B cell (primary cell): ENCODE results near the gene MAP3K6. TPM values are rescaled to one million over a fixed set of nuclear protein-coding genes. Genes with fewer than 3 reads are reported as not detected.

Experiments
- ATAC-seq: fragments of 200-7000 bp; cut with Tn5 transposase; one replicate; pipeline ENCODE4 v1.10.0; 2021; ENCODE audit warnings: low read depth, mild to moderate bottlenecking, moderate number of reproducible peaks, moderate library complexity
- CTCF ChIA-PET: fragments of 350-600 bp; sonication (Branson Sonifier 250); formaldehyde crosslinking; loops from one replicate; lab custom pipeline; 2021; ENCODE audit warnings: antibody characterized with exemption, inconsistent platforms; lab: Charles Lee
- POLR2A ChIA-PET: fragments of 350-600 bp; sonication (Branson Sonifier 250); formaldehyde crosslinking; loops from one replicate; lab custom pipeline; 2021; ENCODE audit warnings: antibody characterized with exemption; lab: Charles Lee
- DNase-seq: peaks from one replicate; pipeline ENCODE4 v3.0.0; 2013
- H2AFZ ChIP-seq: 2 replicates; pipeline ENCODE4 v1.6.1; 2012; ENCODE audit warnings: mild to moderate bottlenecking, low read depth, low read length; ENCODE audit not compliant: insufficient read depth, poor library complexity, severe bottlenecking
- H3K27ac ChIP-seq, 2 donors: 1 replicate in 1 of 2; 2 replicates in 1 of 2; pipeline ENCODE4 v1.5.1; 2012 to 2013; ENCODE audit warnings: low read length in 2 of 2, mild to moderate bottlenecking in 2 of 2, moderate library complexity in 1 of 2
- H3K27me3 ChIP-seq, 4 experiments: fragments of 200-600 bp in 1 of 4; sonication (generic) in 1 of 4; replicated peaks in 1 of 4; 1 replicate in 2 of 4; 2 replicates in 2 of 4; pipeline versions ENCODE4 v1.6.1 to v1.7.0; 2013 to 2016; ENCODE audit warnings: low read length in 3 of 4, mild to moderate bottlenecking in 2 of 4, mixed read lengths in 1 of 4, moderate library complexity in 1 of 4; ENCODE audit not compliant: insufficient read depth in 4 of 4, control insufficient read depth in 3 of 4; ENCODE audit errors: control extremely low read depth in 1 of 4
- H3K36me3 ChIP-seq, 2 experiments: replicated peaks in 1 of 2; 1 replicate in 1 of 2; 2 replicates in 1 of 2; pipeline versions ENCODE4 v1.6.1 to v1.7.1; 2013; ENCODE audit warnings: low read length in 1 of 2; ENCODE audit not compliant: insufficient read depth in 2 of 2, control insufficient read depth in 1 of 2; ENCODE audit errors: control extremely low read depth in 1 of 2, extremely low read depth in 1 of 2
- H3K4me1 ChIP-seq, 2 donors: fragments of 200-600 bp in 1 of 2; sonication (generic) in 1 of 2; 1 replicate in 1 of 2; 2 replicates in 1 of 2; pipeline versions ENCODE4 v1.5.1 to v1.6.1; 2013 to 2017; ENCODE audit warnings: low read length in 2 of 2; ENCODE audit not compliant: control insufficient read depth in 2 of 2, insufficient read depth in 2 of 2
- H3K4me2 ChIP-seq: replicated peaks from 2 replicates; pipeline ENCODE3; 2012; ENCODE audit warnings: mild to moderate bottlenecking, low read depth, low read length; ENCODE audit not compliant: poor library complexity, severe bottlenecking
- H3K4me3 ChIP-seq, 5 experiments: fragments of 200-600 bp in 1 of 5; sonication (generic) in 1 of 5; 1 replicate in 3 of 5; 2 replicates in 2 of 5; pipeline versions ENCODE4 v1.5.1 to v1.7.0; 2011 to 2016; ENCODE audit warnings: low read length in 4 of 5, mild to moderate bottlenecking in 4 of 5, low read depth in 2 of 5, control low read depth in 1 of 5, moderate library complexity in 1 of 5; ENCODE audit not compliant: insufficient read depth in 1 of 5; ENCODE audit errors: control extremely low read depth in 1 of 5, extremely low read depth in 1 of 5
- H3K79me2 ChIP-seq: fragments of 200-600 bp; sonication (generic); one replicate; pipeline ENCODE4 v1.6.0; 2016; ENCODE audit warnings: low read length; ENCODE audit not compliant: control insufficient read depth, insufficient read depth
- H3K9ac ChIP-seq: fragments of 200-600 bp; sonication (generic); 2 replicates; pipeline ENCODE4 v1.6.1; 2017; ENCODE audit warnings: mild to moderate bottlenecking, low read length, moderate library complexity
- H3K9me3 ChIP-seq, 3 donors: one replicate each; pipeline versions ENCODE4 v1.6.1 to v1.7.1; 2013; ENCODE audit warnings: low read length in 2 of 3; ENCODE audit not compliant: control insufficient read depth in 2 of 3, insufficient read depth in 1 of 3; ENCODE audit errors: control extremely low read depth in 1 of 3
- H4K20me1 ChIP-seq: 2 replicates; pipeline ENCODE4 v1.6.0; 2012; ENCODE audit warnings: mild to moderate bottlenecking, low read length; ENCODE audit not compliant: insufficient read depth, control insufficient read depth, poor library complexity, severe bottlenecking
- H3K27ac Mint-ChIP-seq: one replicate; pipeline ENCODE4 v1.8.0; 2021; ENCODE audit warnings: mixed read lengths
- H3K27me3 Mint-ChIP-seq: one replicate; pipeline ENCODE4 v1.8.0; 2021; ENCODE audit warnings: mixed read lengths
- H3K4me1 Mint-ChIP-seq: one replicate; pipeline ENCODE4 v1.8.0; 2021; ENCODE audit warnings: mixed read lengths
- H3K4me3 Mint-ChIP-seq: one replicate; pipeline ENCODE4 v1.8.0; 2021; ENCODE audit warnings: mixed read lengths
- H3K9me3 Mint-ChIP-seq: one replicate; pipeline ENCODE4 v1.8.0; 2022; ENCODE audit warnings: mixed read lengths; ENCODE audit not compliant: insufficient read depth
- EZH2 ChIP-seq: IDR thresholded peaks from 2 replicates; pipeline ENCODE4 v1.6.1; 2012; ENCODE audit warnings: borderline replicate concordance, low read depth, mild to moderate bottlenecking, moderate library complexity, low read length; ENCODE audit not compliant: insufficient read depth, poor library complexity, severe bottlenecking
- WGBS: methylation state at CpG from one replicate; pipeline ENCODE4 v1.1.5; 2013; ENCODE audit warnings: missing lambda C conversion rate; ENCODE audit not compliant: insufficient coverage; 5-methylcytosine and 5-hydroxymethylcytosine counted together
- intact Hi-C: fragments of 100-400 bp; cut with micrococcal nuclease; formaldehyde crosslinking; loops from one replicate; pipeline ENCODE4 v1.10.0; 2022
- polyA plus RNA-seq: library from polyadenylated mRNA; depleted of rRNA; stranded (reverse); fragments of >200 nt; gene quantifications from 2 replicates; pipeline ENCODE4 v1.2.3, GENCODE V29; 2012
- total RNA-seq, 2 donors: library from RNA; stranded (reverse); fragments of 120-200 nt in 1 of 2; gene quantifications; 1 replicate in 1 of 2; 2 replicates in 1 of 2; pipeline versions ENCODE4 v1.2.3 to v1.2.4, GENCODE V29; 2013 to 2022
- TF ChIP-seq, protein P1 (sequence below): fragments of 200-600 bp; IDR thresholded peaks from one replicate; pipeline ENCODE4 v1.8.0; 2022; ENCODE audit warnings: antibody characterized with exemption, mild to moderate bottlenecking

MAP3K6 gene
- total and polyA plus RNA-seq, 2 donors (not counting 1 experiment from before 2014, with no cell fraction given), result 9.4 to 11.0 TPM

GRCh38 chr1:27368869-27369582 is 2.3 kb upstream of the MAP3K6 start:
- no peaks in the 10 kb centered on the region for H3K27me3 ChIP-seq
- H3K4me1 Mint-ChIP-seq, result peaks cover 61% of the 10 kb centered on the region
- H3K4me1 ChIP-seq, result peaks cover 37 to 64% of the 10 kb centered on the region in 2 donors

More at GRCh38 chr1:27368869-27369582, 2.3 kb upstream of the MAP3K6 start:
- peak overlapping the region; percentile 60 for H3K4me3 Mint-ChIP-seq
- H3K9me3 ChIP-seq, result no peaks in the 10 kb centered on the region
- intact Hi-C loops, result loop anchor here (2.0 to 5.0 kb wide), 2 partner anchors 20 to 47 kb away; partner anchors contain the start of gene TMEM222
- no peaks in the 10 kb centered on the region for H3K79me2 ChIP-seq
- H3K27me3 Mint-ChIP-seq, result no peaks in the 10 kb centered on the region
- ChIA-PET POLR2A (no interaction called here), CTCF (interaction anchor here (1.1 to 8.5 kb wide), 5 partner anchors 12 to 300 kb away, joined by 4 to 74 read pairs (median 4); partner anchors contain the start of gene SYTL1)
- ATAC-seq, result no peak
- WGBS, result 25% methylated on average over 13 of the region's 13 CpGs
- peak overlapping the region; percentile 39 to 41 for H3K27ac ChIP-seq
- peak overlapping the region; percentile 74 for H3K27ac Mint-ChIP-seq
- TF ChIP-seq EZH2, result no peak
- TF ChIP-seq, protein P1, sequence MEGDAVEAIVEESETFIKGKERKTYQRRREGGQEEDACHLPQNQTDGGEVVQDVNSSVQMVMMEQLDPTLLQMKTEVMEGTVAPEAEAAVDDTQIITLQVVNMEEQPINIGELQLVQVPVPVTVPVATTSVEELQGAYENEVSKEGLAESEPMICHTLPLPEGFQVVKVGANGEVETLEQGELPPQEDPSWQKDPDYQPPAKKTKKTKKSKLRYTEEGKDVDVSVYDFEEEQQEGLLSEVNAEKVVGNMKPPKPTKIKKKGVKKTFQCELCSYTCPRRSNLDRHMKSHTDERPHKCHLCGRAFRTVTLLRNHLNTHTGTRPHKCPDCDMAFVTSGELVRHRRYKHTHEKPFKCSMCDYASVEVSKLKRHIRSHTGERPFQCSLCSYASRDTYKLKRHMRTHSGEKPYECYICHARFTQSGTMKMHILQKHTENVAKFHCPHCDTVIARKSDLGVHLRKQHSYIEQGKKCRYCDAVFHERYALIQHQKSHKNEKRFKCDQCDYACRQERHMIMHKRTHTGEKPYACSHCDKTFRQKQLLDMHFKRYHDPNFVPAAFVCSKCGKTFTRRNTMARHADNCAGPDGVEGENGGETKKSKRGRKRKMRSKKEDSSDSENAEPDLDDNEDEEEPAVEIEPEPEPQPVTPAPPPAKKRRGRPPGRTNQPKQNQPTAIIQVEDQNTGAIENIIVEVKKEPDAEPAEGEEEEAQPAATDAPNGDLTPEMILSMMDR, result no peak
- H3K4me3 ChIP-seq, result peak overlapping the region in 1 of 5 experiments; percentile 6
- no peaks in the 10 kb centered on the region for H3K36me3 ChIP-seq
- no peak overlapping the region for H2AFZ ChIP-seq
- no peaks in the 10 kb centered on the region for H4K20me1 ChIP-seq
- H3K9ac ChIP-seq, result no peak overlapping the region
- no peak for DNase-seq
- H3K4me2 ChIP-seq, result peak overlapping the region; percentile 58
- no peaks in the 10 kb centered on the region for H3K9me3 Mint-ChIP-seq
